Esophagus squamous epithelium (tissue), 4 donors: ENCODE data around the gene A4GALT.

Experiments
- POLR2A ChIP-seq, 4 donors: fragments of 450-650 bp; IDR thresholded peaks; one replicate each; pipeline ENCODE4 v1.6.1; 2017; ENCODE audit warnings: antibody characterized with exemption in 4 of 4, mild to moderate bottlenecking in 4 of 4, moderate library complexity in 3 of 4
- TF ChIP-seq, protein P1 (sequence below), 6 experiments: fragments of 450-650 bp in 4 of 6; fragments of 200-600 bp in 2 of 6; sonication (generic) in 2 of 6; IDR thresholded peaks; one replicate each; pipeline ENCODE4 v1.5.1; 2016 to 2019; ENCODE audit warnings: antibody characterized with exemption in 6 of 6, mild to moderate bottlenecking in 4 of 6, moderate library complexity in 4 of 6

DNA sequence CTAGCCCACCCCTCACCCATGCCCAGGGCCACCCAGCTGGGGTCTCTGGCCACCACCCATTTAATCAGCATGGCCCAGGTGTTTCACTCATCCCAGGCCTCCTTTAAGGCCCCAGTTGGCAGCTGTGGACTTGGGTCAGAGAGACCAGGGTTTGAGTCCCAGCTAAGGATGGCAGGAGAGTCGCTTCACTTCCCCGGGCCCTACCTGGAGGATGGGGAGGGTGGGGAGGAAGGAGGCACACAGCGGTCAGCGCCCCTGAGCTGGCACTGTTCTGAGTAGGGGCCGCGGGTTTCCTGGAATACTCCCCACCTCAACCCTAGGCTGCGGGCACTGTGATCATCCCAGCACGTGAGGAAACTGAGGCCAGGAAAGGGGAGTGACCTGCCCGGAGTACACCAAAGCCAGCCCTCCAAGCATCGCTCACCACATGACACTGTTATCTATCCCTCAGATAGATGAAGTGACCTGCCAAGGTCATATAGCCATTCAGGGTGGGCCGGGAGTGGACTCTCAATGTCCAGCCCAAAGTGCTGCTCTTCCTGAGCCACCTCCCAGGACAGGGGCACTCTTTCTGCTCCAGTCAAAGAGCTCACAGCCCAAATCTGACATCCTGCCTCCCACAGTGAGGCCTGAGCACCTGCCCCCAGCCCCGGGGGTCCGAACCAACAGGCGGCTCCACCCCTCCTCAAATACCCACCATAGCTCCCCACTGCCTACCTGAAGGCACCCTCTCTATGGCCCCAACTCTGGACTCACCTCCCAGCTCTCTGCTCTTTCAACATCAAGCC, 76.8 kb downstream of the A4GALT start:
- TF ChIP-seq POLR2A (IDR thresholded peaks at IDR 0.05), result no peak
- TF ChIP-seq, protein P1, sequence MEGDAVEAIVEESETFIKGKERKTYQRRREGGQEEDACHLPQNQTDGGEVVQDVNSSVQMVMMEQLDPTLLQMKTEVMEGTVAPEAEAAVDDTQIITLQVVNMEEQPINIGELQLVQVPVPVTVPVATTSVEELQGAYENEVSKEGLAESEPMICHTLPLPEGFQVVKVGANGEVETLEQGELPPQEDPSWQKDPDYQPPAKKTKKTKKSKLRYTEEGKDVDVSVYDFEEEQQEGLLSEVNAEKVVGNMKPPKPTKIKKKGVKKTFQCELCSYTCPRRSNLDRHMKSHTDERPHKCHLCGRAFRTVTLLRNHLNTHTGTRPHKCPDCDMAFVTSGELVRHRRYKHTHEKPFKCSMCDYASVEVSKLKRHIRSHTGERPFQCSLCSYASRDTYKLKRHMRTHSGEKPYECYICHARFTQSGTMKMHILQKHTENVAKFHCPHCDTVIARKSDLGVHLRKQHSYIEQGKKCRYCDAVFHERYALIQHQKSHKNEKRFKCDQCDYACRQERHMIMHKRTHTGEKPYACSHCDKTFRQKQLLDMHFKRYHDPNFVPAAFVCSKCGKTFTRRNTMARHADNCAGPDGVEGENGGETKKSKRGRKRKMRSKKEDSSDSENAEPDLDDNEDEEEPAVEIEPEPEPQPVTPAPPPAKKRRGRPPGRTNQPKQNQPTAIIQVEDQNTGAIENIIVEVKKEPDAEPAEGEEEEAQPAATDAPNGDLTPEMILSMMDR (IDR thresholded peaks at IDR 0.05), result no peak
